Mucosa of rectum (tissue), 2 donors: ENCODE results near the gene PSORS1C2.

ENCODE experiments used
- H3K27ac ChIP-seq, 2 donors: one replicate each; pipeline ENCODE4 v1.7.0; 2013; ENCODE audit warnings: inconsistent platforms in 2 of 2, low read depth in 2 of 2, low read length in 2 of 2
- H3K27me3 ChIP-seq, 2 donors: one replicate each; pipeline ENCODE4 v1.7.0; 2013; ENCODE audit warnings: low read length in 2 of 2; ENCODE audit not compliant: control insufficient read depth in 2 of 2, insufficient read depth in 2 of 2
- H3K36me3 ChIP-seq, 2 donors: one replicate each; pipeline ENCODE4 v1.7.0; 2013; ENCODE audit warnings: low read length in 2 of 2; ENCODE audit not compliant: control insufficient read depth in 2 of 2, insufficient read depth in 2 of 2
- H3K4me1 ChIP-seq, 2 donors: one replicate each; pipeline ENCODE4 v1.7.0; 2013; ENCODE audit warnings: low read length in 2 of 2, mild to moderate bottlenecking in 1 of 2; ENCODE audit not compliant: control insufficient read depth in 2 of 2, insufficient read depth in 2 of 2
- H3K4me3 ChIP-seq, 2 donors: one replicate each; pipeline ENCODE4 v1.7.0; 2013; ENCODE audit warnings: low read length in 2 of 2
- H3K9ac ChIP-seq, 2 donors: one replicate each; pipeline ENCODE4 v1.7.0; 2013; ENCODE audit warnings: low read length in 2 of 2, low read depth in 1 of 2, mild to moderate bottlenecking in 1 of 2
- H3K9me3 ChIP-seq, 2 donors: one replicate each; pipeline ENCODE4 v1.7.0; 2013; ENCODE audit warnings: low read length in 2 of 2; ENCODE audit not compliant: control insufficient read depth in 2 of 2
- donor health status: healthy.
- donor health status: Normal muscosa, but diverticular disease.

PSORS1C2 gene

GRCh38 chr6:31115941-31116560 lies 22.8 kb downstream of the PSORS1C2 start:
- no peak overlapping the region for H3K9ac ChIP-seq
- peaks cover 10 to 12% of the 10 kb centered on the region in 2 donors for H3K4me1 ChIP-seq
- H3K9me3 ChIP-seq, result no peaks in the 10 kb centered on the region
- H3K4me3 ChIP-seq, result peak overlapping the region in 1 of 2 donors; percentile 60
- H3K27ac ChIP-seq, result no peak overlapping the region
- peaks cover 0 to 3% of the 10 kb centered on the region in 2 donors for H3K27me3 ChIP-seq
- no peaks in the 10 kb centered on the region for H3K36me3 ChIP-seq

- H3K36me3 ChIP-seq, result no peaks in the 10 kb centered on the region
- H3K27ac ChIP-seq, result peak overlapping the region; percentile 65 to 69
- peaks cover 0 to 7% of the 10 kb centered on the region in 2 donors for H3K27me3 ChIP-seq
- H3K4me1 ChIP-seq, result peaks cover 10 to 12% of the 10 kb centered on the region in 2 donors
- peak overlapping the region; percentile 26 to 32 for H3K9ac ChIP-seq
- no peaks in the 10 kb centered on the region for H3K9me3 ChIP-seq
- peak overlapping the region; percentile 49 to 60 for H3K4me3 ChIP-seq
Observed at GRCh38 chr6:31114970-31115849, 23.7 kb downstream of the PSORS1C2 start.

GRCh38 chr6:31114541-31114878 lies 24.4 kb downstream of the PSORS1C2 start, which contains the start of gene PSORS1C1:
PSORS1C1 (plus strand) TSS chr6:31114800; CDS start chr6:31129633, 14,833 bp downstream.
- H3K27me3 ChIP-seq, result peaks cover 0 to 9% of the 10 kb centered on the region in 2 donors
- H3K9me3 ChIP-seq, result no peaks in the 10 kb centered on the region
- peak within 1 kb of the TSS; percentile 26 to 32 for H3K9ac ChIP-seq
- H3K4me1 ChIP-seq, result peaks cover 10 to 12% of the 10 kb centered on the region in 2 donors
- H3K36me3 ChIP-seq, result no peaks in the 10 kb centered on the region
- peak within 1 kb of the TSS; percentile 65 to 69 for H3K27ac ChIP-seq
- peak within 1 kb of the TSS; percentile 49 to 60 for H3K4me3 ChIP-seq

GRCh38 chr6:31113861-31114540 lies 24.9 kb downstream of the PSORS1C2 start:
- Histone ChIP-seq H3K9ac (no peak overlapping the region), H3K27ac (peak overlapping the region; percentile 65 to 69)

GRCh38 chr6:31112478-31112877 lies 26.4 kb downstream of the PSORS1C2 start, which contains the start of gene C6orf15:
C6orf15 (minus strand) TSS chr6:31112575; CDS start chr6:31112555, 20 bp downstream.
- Histone ChIP-seq H3K27me3 (peaks cover 0 to 6% of the 10 kb centered on the region in 2 donors), H3K4me3 (no peak within 1 kb of the TSS), H3K27ac (no peak within 1 kb of the TSS), H3K9me3 (no peaks in the 10 kb centered on the region), H3K4me1 (peaks cover 10 to 12% of the 10 kb centered on the region in 2 donors), H3K36me3 (no peaks in the 10 kb centered on the region), H3K9ac (no peak within 1 kb of the TSS)

More at GRCh38 chr6:31113861-31114540, 24.9 kb downstream of the PSORS1C2 start:
- H3K36me3 ChIP-seq, result no peaks in the 10 kb centered on the region
- peak overlapping the region in 1 of 2 donors; percentile 60 for H3K4me3 ChIP-seq
- H3K9me3 ChIP-seq, result no peaks in the 10 kb centered on the region
- H3K4me1 ChIP-seq, result peaks cover 10 to 12% of the 10 kb centered on the region in 2 donors
- H3K27me3 ChIP-seq, result peaks cover 0 to 6% of the 10 kb centered on the region in 2 donors

- Histone ChIP-seq H3K27me3 (peaks cover 0 to 6% of the 10 kb centered on the region in 2 donors), H3K4me3 (no peak overlapping the region), H3K9me3 (no peaks in the 10 kb centered on the region), H3K9ac (no peak overlapping the region), H3K36me3 (no peaks in the 10 kb centered on the region), H3K27ac (no peak overlapping the region), H3K4me1 (peaks cover 10 to 12% of the 10 kb centered on the region in 2 donors)
Observed at GRCh38 chr6:31111712-31112111, 27.2 kb downstream of the PSORS1C2 start.

GRCh38 chr6:31110825-31111582 lies 27.9 kb downstream of the PSORS1C2 start:
- no peaks in the 10 kb centered on the region for H3K9me3 ChIP-seq
- H3K9ac ChIP-seq, result no peak overlapping the region
- no peak overlapping the region for H3K27ac ChIP-seq
- no peaks in the 10 kb centered on the region for H3K36me3 ChIP-seq
- peaks cover 10 to 12% of the 10 kb centered on the region in 2 donors for H3K4me1 ChIP-seq
- no peak overlapping the region for H3K4me3 ChIP-seq
- peaks cover 0 to 6% of the 10 kb centered on the region in 2 donors for H3K27me3 ChIP-seq

GRCh38 chr6:31107052-31107451 lies 31.8 kb downstream of the PSORS1C2 start:
- Histone ChIP-seq H3K9me3 (no peaks in the 10 kb centered on the region), H3K4me3 (no peak overlapping the region), H3K27me3 (peaks cover 0 to 6% of the 10 kb centered on the region in 2 donors), H3K36me3 (no peaks in the 10 kb centered on the region), H3K4me1 (no peaks in the 10 kb centered on the region), H3K9ac (no peak overlapping the region), H3K27ac (no peak overlapping the region)

- no peaks in the 10 kb centered on the region for H3K36me3 ChIP-seq
- no peak overlapping the region for H3K9ac ChIP-seq
- H3K4me3 ChIP-seq, result no peak overlapping the region
- no peak overlapping the region for H3K27ac ChIP-seq
- no peaks in the 10 kb centered on the region for H3K4me1 ChIP-seq
- H3K9me3 ChIP-seq, result no peaks in the 10 kb centered on the region
- no peaks in the 10 kb centered on the region for H3K27me3 ChIP-seq
Observed at GRCh38 chr6:31103136-31103535, 35.7 kb downstream of the PSORS1C2 start.
